NCI-H1417 (cell line): ENCODE results near the gene CLASP1.
A peak's percentile ranks its signal among the peaks of the same experiment; 100 is the strongest.
"Not testable (repeated sequence)": the region's sequence is repeated elsewhere in the genome, so short reads cannot be mapped to it uniquely, and the experiment has no call there.

Experiments used
- DNase-seq, 3 experiments: peaks; one replicate each; lab custom pipeline; 2025; lab: John Stamatoyannopoulos, UW

Gene CLASP1

DNA sequence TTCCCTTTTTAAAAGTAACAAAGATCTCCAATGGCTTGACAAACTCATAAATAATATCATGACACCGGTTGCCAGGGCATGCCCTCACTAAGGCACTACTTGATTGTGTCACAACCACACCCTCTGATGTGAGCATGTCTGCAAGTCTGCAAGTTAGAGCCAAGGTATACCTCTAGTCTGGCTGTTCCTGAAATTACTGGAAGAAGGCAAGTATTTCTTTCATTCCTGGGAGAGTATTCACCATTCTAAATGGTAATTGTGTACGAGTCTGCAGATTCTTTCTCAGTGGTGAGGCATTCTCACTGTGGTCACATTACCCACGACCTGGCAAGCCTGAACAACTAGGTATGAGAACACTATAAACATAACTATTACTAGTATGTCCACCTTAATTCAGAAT, 144.3 kb downstream of the CLASP1 start:
- DNase-seq, result no peak

DNA sequence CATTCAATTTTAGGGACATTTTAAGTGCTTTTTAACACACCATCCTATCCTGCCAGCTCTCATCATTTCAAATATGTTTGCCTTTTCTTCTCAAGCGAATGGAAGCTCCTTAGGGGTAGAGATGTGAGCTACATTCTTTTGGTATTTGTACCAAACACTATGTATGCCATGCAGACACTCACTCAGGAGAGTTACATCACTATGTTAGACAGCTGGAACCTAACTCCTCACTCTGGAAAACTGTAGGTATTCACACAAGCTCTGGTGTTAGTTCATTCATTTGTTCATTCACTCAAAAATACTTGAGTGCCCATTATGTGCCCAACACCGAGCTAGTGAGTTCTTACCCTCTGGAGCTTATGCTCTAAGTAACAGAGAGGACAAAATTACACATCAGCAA, 144.9 kb downstream of the CLASP1 start:
- no peak for DNase-seq

DNA sequence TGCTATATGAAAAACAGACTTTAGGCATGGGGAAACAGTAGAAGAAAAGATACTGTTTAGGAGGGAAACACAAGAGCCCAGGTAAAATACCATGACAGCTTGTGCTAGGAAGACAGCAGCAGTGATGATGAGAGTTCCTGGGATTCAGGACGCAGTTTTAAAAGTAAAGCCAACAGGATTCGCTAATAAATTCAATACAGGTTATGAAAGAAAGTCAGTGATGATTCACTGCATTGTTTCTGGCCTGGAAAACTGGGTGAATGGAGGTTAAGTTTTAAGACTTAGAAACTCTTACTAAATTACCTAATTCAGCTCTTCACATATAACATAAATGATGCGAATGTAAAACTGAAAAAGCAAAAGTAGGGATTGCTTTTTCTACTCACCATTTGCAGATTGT, 146.5 kb downstream of the CLASP1 start:
- no peak for DNase-seq

DNA sequence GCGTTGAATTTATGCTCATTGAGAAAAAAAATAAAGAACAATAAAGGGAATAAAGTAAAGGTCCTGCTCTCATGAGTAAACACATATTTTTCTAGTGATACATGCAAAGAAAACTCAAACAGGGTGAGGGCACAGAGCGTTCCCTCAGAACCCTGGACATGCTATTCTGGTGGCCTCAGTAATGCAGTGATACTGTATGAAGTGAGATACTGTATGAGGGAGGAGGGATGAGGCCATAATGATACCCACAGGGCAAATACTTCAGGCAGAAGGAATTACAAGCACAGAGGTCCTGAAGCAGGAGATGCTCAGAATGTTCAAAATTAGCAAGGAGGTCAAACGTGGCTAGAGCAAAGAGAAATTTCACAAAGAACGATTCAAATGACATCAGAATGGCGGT, 147.0 kb downstream of the CLASP1 start:
- DNase-seq, result no peak

DNA sequence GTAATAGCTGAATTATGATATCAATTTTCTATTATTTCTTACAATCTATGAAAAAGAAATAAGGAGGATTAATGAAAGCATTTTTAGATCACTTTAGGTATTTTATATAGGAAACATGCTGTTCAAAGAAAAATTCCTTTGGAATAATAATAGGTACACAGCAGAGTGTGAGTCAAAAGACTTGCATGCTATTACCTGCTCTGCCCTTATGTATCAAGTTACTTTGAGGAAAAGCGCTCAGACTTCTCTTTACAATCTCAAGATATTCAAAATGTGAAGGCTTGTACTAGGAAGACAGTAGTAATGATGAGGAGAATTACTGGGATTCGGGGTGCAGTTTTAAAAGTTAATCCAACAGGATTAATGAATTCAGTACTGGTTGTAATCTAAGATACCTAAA, 147.7 kb downstream of the CLASP1 start:
- no peak for DNase-seq

DNA sequence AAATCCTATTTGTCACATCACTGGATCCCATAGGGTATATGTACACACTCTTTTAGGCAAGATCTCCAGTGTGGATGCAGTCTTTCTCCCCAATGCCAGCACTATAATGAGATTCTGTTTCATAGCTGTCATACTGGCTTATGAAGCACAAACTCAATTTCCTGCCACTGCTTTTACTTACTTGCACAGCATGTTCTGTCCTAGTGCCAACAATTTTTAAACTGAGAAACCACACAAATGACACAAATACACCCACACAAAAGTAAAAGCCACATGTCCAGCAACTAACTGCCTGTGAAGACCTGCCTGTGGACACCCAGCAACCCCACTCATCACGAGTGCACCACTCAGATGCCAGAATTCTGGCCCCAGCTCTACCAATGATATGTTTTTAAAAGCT, 148.2 kb downstream of the CLASP1 start:
- DNase-seq, result no peak

DNA sequence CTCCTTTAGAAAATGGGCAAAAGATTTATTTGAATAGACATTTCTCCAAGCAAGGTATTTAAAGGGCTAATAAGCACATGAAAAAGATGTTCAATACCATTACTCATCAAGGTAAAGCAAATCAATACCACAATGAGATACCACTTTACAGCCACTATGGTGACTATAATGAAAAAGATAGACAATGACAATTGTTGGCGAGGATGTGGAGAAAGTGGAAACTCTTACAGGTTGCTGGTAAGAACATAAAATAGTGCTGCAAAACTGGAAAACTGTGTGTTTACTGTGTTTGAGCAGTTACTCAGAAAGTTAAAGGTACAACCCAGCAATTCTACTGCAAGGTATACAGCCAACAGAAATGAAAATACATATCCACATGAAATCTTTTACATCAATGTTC, 150.5 kb downstream of the CLASP1 start:
- no peak for DNase-seq

DNA sequence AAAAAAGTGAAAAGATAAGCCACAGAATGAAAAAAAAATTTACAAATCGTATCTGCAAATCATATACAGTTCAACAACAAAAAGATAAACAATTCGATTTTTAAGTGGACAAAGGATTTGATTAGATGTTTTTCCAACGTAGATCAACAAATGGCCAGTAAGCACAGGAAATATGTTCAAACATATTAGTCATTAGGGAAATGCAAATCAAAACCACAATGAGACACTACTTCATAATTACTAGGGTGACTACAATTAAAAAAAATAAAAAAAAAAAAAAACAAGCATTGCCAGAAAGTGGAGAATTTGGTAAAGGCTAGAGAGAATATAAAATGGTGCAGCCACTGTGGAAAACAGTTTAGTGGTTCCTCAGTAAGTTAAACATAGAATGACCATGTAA, 156.9 kb downstream of the CLASP1 start:
- DNase-seq, result no peak

DNA sequence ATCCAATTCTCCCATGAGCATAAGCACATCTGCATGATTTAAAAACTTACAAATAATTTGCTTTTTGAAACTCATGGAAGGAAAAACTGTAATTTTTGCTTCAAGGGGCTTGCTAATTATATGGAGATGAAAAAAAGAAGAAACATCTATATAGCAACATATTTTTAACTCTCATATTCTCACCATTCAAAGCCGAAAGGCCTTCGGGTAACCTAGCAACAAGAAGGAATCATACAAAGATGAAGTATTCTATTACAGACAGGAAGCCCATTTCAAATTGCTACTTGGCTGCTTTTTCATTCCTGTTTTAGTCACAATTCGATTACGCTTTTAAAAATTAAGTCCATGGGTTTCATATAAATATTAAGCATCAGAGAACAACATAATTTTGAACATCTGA, 157.7 kb downstream of the CLASP1 start:
- DNase-seq, result peak in 2 of 3 experiments; percentile 48 to 88

DNA sequence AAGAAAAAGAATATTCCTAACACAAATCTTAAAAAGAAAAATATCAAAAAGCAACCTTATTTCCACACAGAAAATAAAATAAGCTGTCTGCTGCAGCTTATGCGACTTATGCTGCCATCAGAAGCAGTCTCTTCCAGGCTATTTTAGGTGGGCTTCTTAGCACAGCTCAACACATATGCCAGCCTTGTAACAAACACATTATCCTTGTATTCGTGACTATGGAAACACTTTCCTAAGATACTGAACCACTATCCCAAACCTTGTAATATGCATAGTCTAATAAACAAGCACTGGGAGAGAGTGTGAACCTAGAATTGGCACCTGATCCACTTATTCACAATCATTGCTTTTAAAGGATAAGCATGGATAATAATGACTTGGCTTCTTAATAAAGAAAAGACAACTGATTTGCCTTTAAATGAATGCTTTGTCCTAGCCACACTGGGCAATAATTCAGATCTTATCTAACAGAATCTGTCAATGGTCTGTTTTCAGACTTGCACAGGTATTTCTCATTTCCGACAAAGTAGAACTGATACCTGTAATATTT, 158.6 kb downstream of the CLASP1 start:
- peak in 2 of 3 experiments; percentile 21 to 72 for DNase-seq

DNA sequence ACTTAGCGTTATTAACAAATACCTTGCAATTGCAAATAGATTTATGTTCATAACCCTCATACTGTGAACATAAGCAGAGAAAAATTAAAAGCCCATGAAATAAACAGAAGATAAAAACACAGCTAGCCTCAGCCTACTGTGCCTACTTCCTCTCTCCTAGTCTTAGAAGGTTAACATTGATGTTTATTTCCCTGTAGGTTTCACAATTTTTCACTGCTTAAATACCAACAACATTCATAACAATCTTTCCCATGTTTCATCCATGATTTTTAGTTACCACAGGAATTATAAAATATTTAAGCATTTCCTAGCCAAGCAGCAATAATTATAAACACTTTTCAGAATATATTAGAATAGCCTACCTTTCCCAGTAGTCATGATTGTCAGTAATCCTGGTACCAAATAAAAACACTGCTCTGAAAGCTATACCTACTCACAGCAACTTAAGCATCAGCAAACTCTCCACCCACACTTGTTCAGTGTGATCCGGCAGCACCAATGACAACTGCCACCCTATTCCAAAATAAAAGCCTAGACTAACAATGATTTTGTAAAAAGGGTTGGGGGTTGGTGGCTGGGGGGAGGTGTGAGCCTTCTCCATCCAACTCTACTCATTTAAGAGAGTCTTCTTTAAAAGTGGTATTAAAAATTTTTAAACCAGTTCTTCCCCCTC, 159.2 kb downstream of the CLASP1 start:
- peak; percentile 30 to 72 (median 33) for DNase-seq

DNA sequence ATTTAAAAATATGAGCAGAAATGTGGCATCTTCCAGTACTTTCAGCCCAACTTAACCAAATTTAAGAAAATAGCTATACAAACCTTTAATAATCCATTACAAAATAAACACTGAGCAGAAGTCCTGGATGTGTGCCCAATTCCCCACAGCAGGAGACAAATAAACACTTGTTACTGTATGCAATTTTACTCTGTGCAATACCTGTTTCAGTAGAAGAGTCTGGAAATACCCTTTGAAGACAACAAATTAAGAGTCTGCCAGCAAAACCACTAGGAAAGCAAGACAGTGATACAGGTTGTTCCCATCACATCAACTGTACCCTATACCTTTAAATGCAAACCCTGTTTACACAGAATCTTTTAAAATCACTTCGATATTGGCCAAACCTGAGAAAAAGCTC, 160.0 kb downstream of the CLASP1 start:
- peak; percentile 68 to 93 (median 73) for DNase-seq

DNA sequence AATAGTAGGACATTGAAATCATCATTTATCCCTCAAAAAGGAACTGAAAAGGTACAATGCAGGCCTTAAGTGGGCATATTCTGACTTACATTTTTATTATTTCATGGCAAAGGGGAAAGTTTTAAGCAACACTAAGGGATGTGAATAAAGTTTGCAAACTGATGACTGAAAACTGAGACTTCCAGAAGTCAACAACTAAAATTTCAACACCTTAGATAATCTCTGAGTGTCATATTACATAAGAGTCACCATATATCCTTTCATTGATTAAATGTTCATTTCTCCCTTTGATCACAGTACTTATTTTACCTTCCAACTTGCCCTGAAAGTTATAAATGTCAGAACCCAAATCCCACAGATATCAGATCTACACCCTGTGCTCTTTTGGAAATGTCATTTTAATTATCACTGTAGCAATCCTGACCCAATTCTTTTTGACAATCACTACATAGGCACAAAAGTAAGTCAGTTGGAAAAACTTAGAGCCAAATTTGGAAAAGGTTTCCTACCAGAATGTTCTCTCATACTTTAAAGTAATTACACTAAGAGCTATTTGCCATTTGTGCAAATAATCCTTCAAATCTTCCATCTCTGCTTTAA, 163.0 kb downstream of the CLASP1 start:
- no peak for DNase-seq

DNA sequence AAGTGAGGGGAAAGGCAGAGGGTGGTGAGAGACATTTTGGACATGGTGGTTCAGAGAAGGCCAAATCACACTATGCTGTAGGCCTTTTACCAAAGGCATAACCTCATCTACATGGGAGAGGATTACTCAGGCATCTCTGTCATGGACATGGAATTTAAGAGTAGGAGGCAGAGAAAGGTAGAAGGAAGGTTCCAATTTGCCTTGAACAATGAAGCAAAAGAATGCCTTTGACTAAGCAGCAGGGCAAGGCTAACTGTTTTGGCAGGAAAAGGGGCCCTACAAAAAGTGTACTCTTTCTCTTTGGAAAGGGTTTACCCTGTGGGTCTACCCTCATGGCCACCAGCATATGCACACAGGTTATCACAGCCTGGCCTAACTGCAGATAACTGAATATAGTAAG, 164.2 kb downstream of the CLASP1 start:
- DNase-seq, result no peak

DNA sequence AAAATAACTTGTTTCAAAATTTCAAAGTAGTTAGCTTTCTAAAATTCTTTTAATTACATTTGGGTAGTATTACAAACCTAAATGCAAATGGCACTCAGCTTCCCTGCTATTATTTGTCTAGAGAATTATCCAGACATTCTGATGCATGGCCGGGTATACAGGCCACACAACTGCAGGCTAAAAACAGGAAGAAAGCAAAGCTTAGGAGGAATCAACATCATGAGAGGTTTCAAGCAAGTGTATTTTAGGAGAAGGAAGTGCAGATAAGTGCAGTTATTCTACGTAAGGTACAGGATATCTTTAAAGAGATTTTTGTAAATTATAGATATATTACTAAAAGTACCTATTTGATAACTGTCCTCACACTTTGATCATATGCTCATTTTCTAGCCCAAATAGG, 165.4 kb downstream of the CLASP1 start:
- no peak for DNase-seq

DNA sequence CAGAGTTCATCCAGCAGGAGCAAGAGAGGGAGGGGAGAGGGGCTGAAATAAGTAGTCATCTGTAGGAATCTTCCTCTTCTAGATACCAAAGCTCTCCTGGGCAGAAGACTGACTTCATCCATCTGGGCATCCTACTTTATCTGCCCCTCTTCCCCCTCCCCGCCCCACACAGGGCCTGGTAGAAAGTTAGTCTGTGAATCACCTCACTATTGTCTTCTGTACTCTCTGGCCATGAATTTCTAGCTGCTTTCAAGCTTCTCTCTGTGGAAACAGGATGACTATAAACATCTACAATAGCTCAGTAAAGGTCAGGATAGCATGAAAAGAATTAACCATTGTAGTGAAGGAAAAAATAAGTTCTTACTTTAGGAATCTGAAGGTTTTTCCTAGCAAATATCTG, 166.2 kb downstream of the CLASP1 start:
- DNase-seq, result no peak

DNA sequence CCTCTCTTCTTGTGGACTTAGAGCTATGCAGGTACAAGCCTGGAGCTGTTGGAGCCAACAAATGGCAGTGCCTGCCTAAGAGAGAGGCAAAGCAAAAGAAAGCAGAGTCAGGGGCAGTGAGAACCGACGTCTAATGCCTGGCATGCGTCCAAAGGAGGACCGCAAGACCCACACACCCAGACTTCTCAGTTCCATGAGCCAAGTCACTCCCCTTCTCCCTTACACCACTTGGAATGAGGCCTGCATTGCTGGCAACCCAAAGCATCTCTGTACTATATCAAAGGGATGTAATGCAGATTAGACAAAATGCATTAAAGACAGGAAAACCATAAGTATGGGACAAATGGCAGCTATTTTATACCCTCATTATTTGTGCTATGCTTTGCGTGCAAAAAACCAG, 168.4 kb downstream of the CLASP1 start:
- no peak for DNase-seq

DNA sequence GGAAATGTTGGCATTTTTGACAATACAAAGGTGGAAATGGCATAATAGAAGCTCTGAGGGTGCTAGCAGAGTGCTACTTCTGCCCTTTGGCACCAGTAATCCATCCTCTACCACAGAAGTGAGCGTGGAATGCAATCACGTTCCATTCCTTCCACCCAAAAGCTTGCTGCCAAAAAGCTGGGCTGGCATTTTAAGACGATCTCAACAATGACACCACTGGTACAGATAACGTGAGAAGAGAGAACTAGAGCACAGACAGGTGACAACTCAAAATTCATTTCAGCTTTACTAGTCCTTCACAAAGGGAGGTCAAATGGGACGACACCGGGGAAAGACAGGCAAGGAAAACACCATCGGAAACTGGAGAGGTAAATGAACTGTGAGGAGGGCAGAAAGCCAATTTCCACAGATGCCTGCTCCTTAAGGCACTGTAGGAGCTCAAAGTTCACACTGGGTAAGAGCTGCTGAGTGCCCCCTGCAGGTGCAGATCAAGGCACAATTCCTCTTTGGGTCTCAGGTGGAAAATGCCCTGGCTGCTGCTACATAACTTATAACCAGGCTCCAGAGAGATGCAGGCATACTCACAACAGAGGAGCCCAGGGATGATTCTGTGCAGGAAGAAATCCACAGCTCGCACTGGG, 169.3 kb downstream of the CLASP1 start:
- peak in 1 of 3 experiments; percentile 62 for DNase-seq

DNA sequence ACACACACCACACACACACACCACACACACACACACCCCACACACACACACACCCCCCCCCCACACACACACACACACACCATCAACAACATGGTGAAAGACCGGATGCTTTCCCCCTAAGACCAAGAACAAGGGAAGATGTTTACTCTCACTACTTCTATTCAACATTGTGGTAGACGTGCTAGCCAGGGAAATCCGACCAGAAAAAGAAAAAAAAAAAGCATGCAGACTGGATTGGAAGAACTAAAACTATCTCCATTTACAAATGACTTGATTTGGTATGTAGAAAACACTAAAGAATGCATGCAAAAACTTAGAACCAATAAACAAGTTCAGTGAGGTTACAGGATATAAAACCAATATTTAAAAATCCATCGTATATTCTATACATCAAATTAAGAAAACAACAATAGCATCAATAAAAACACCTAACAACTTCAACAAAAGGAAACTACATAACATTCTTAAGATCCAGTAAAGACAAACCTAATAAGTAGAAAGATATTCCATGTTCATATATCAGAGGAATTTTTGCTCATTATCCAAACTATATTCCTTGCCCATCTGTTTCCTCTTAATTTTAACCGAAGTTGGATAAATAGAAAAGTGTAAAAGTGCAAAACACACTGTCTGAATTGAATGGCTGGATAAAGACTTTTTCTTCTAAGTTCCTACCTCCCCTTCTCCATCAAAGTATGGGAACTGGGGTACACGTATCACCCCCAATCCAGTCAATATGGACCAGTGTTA, 170.1 kb downstream of the CLASP1 start:
- DNase-seq, result no peak

DNA sequence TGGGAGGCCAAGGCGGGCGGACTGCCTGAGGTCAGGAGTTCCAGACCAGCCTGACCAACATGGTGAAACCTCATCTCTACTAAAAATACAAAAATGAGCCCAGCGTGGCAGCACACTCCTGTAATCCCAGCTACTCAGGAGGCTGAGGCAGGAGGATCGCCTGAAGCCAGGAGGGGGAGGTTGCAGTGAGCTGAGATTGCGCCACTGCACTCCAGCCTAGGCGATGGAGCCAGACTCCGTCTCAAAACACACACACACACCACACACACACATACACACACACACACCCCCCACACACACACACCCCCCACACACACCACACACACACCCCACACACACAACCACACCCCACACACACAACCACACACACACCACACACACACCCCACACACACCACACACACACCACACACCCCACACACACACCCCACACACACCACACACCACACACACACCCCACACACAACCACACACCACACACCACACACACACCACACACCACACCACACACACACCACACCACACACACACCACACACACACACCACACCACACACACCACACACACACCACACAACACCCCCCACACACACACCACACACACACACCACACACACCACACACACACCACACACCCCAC, 170.8 kb downstream of the CLASP1 start:
- not testable (repeated sequence) for DNase-seq

DNA sequence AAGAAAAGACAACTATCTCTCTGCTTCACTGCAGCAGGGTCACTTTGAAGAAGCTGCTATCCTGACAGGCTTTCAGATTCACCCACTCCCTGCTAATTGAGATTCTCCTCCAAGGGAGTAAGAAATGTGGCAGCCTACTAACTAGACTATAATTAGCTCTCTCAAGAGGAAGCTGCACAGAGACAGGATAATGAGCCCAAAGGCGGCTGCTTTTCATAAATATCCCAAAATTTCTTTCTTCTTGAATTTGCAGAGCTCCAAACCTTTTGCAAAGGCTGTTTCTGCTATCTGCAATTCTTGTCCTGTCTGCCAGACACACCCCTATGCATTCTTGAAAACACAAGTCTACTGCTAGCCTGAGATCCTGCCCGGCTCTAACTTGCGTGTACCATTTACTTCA, 172.6 kb downstream of the CLASP1 start:
- peak in 1 of 3 experiments; percentile 45 for DNase-seq
